ENCODE measurements around the gene GPR108.
"Not testable (repeated sequence)": the region's sequence is repeated elsewhere in the genome, so short reads cannot be mapped to it uniquely, and the experiment has no call there.

- not testable (repeated sequence) for TF ChIP-seq CTCF, POLR2A (IDR thresholded peaks at IDR 0.05)
Measured at GRCh38 chr19:6771648-6772027, 34.3 kb upstream of the GPR108 start.

Data from esophagus squamous epithelium (tissue), 4 donors.